Endothelial cell of umbilical vein (primary cell): ENCODE results near the gene PRSS36. TPM values are rescaled to one million over a fixed set of nuclear protein-coding genes. Genes with fewer than 3 reads are reported as not detected.
A peak's percentile ranks its signal among the peaks of the same experiment; 100 is the strongest.

ENCODE experiments used
- BruUV-seq: library from RNA; stranded (reverse); fragments of 400-500 nt; replicated peaks from 2 replicates; lab custom pipeline; 2021; lab: Mats Ljungman, UMichigan
- CTCF ChIA-PET: fragments of 300-600, 350-600 bp; sonication (Branson Sonifier 250); formaldehyde crosslinking; loops from one replicate; lab custom pipeline; 2021; ENCODE audit warnings: antibody characterized with exemption, inconsistent platforms; lab: Charles Lee
- POLR2A ChIA-PET: fragments of 300-600, 350-600 bp; sonication (Branson Sonifier 250); formaldehyde crosslinking; loops from one replicate; lab custom pipeline; 2021; ENCODE audit warnings: antibody characterized with exemption, inconsistent platforms; lab: Charles Lee
- DNase-seq: peaks from one replicate; pipeline ENCODE4 v3.0.0-alpha.2; 2011; ENCODE audit warnings: low read depth, low spot score
- FAIRE-seq: peaks from 2 replicates; lab custom pipeline; 2011; peaks lifted over from hg19 to GRCh38; lab: Jason Lieb, UNC
- H2AFZ ChIP-seq: 2 replicates; pipeline ENCODE4 v1.6.0; 2012; ENCODE audit warnings: low read depth, low read length, control low read depth, inconsistent platforms
- H3K27ac ChIP-seq: 2 replicates; pipeline ENCODE4 v1.5.1; 2011; ENCODE audit warnings: low read depth, mild to moderate bottlenecking, control low read depth, low read length, moderate library complexity; ENCODE audit not compliant: insufficient read depth
- H3K27me3 ChIP-seq, 2 experiments: 2 replicates each; pipeline versions ENCODE4 v1.6.0 to v1.6.1; 2011; ENCODE audit warnings: low read length in 2 of 2, mixed read lengths in 1 of 2; ENCODE audit not compliant: control insufficient read depth in 2 of 2, insufficient read depth in 2 of 2
- H3K36me3 ChIP-seq, 2 experiments: 2 replicates in 1 of 2; 3 replicates in 1 of 2; pipeline ENCODE4 v1.5.1; 2011; ENCODE audit warnings: low read length in 2 of 2, mild to moderate bottlenecking in 1 of 2, moderate library complexity in 1 of 2; ENCODE audit not compliant: control insufficient read depth in 2 of 2, insufficient read depth in 2 of 2; ENCODE audit errors: extremely low read depth in 1 of 2
- H3K4me1 ChIP-seq: 3 replicates; pipeline ENCODE4 v1.5.1; 2011; ENCODE audit warnings: mild to moderate bottlenecking, low read length; ENCODE audit not compliant: control insufficient read depth, insufficient read depth; ENCODE audit errors: extremely low read depth
- H3K4me2 ChIP-seq: 2 replicates; pipeline ENCODE4 v1.6.1; 2011; ENCODE audit warnings: low read length, control low read depth, mixed read lengths; ENCODE audit not compliant: insufficient read depth
- H3K4me3 ChIP-seq, 3 experiments: fragments of 200-600 bp in 1 of 3; sonication (generic), shearing (Covaris generic) in 1 of 3; replicated peaks in 1 of 3; 2 replicates each; pipeline ENCODE4 v1.5.1; 2011 to 2016; ENCODE audit warnings: control low read depth in 3 of 3, low read length in 3 of 3, mild to moderate bottlenecking in 2 of 3, inconsistent platforms in 1 of 3, low read depth in 1 of 3, moderate library complexity in 1 of 3; ENCODE audit not compliant: insufficient read depth in 1 of 3
- H3K79me2 ChIP-seq: 2 replicates; pipeline ENCODE4 v1.6.0; 2012; ENCODE audit warnings: low read length, inconsistent platforms; ENCODE audit not compliant: control insufficient read depth, insufficient read depth
- H3K9ac ChIP-seq: replicated peaks from 2 replicates; pipeline ENCODE3; 2011; ENCODE audit warnings: low read length, control low read depth; ENCODE audit not compliant: insufficient read depth; ENCODE audit errors: extremely low read depth
- H3K9me1 ChIP-seq: replicated peaks from 3 replicates; pipeline ENCODE4 v1.6.0; 2011; ENCODE audit warnings: mild to moderate bottlenecking, low read length; ENCODE audit not compliant: control insufficient read depth, insufficient read depth; ENCODE audit errors: extremely low read depth
- H3K9me3 ChIP-seq: replicated peaks from 2 replicates; pipeline ENCODE4 v1.5.1; 2012; ENCODE audit warnings: low read length, inconsistent platforms; ENCODE audit not compliant: control insufficient read depth, insufficient read depth
- H4K20me1 ChIP-seq: replicated peaks from 2 replicates; pipeline ENCODE3; 2011; ENCODE audit warnings: mild to moderate bottlenecking, low read length; ENCODE audit not compliant: control insufficient read depth, insufficient read depth; ENCODE audit errors: extremely low read depth
- EZH2 ChIP-seq: IDR thresholded peaks from 2 replicates; pipeline ENCODE4 v1.6.1; 2012; ENCODE audit warnings: borderline replicate concordance, low read depth, mild to moderate bottlenecking, moderate library complexity, low read length, inconsistent platforms; ENCODE audit not compliant: severe bottlenecking
- FOS ChIP-seq: IDR thresholded peaks from 2 replicates; pipeline ENCODE4 v1.6.1; 2011; ENCODE audit warnings: mild to moderate bottlenecking, low read length, moderate library complexity, borderline replicate concordance; ENCODE audit not compliant: insufficient read depth
- GATA2 ChIP-seq: IDR thresholded peaks from 2 replicates; pipeline ENCODE4 v1.7.0; 2011; ENCODE audit warnings: low read depth, mild to moderate bottlenecking, moderate library complexity, mixed read lengths, low read length; ENCODE audit not compliant: insufficient read length, insufficient read depth
- JUN ChIP-seq: IDR thresholded peaks from 2 replicates; pipeline ENCODE4 v1.6.1; 2011; ENCODE audit warnings: borderline replicate concordance, low read depth; ENCODE audit not compliant: insufficient read length, insufficient read depth
- MAX ChIP-seq: IDR thresholded peaks from 2 replicates; pipeline ENCODE4 v1.6.1; 2011; ENCODE audit not compliant: insufficient read depth, insufficient read length
- POLR2A ChIP-seq: IDR thresholded peaks from 2 replicates; pipeline ENCODE4 v1.6.1; 2012; ENCODE audit warnings: low read depth, mild to moderate bottlenecking, control low read depth, low read length
- dilution Hi-C: fragments of 300-500 bp; cut with MboI; formaldehyde crosslinking; loops from one replicate; pipeline ENCODE4 v1.15.0; 2019; ENCODE audit warnings: low sequenced_read_pairs; ENCODE audit not compliant: extremely low pct_ligation_motif_present
- intact Hi-C: fragments of 100-400 bp; cut with micrococcal nuclease; formaldehyde crosslinking; loops from one replicate; pipeline ENCODE4 v1.10.0; 2022
- polyA plus RNA-seq, 4 experiments: library from polyadenylated mRNA; depleted of rRNA in 3 of 4; stranded (reverse) in 3 of 4; unstranded in 1 of 4; fragments of >200 nt; gene quantifications; 2 replicates each; pipeline versions ENCODE4 v1.2.1 to v1.2.3, GENCODE V29; 2011 to 2012; ENCODE audit warnings: missing spikeins in 1 of 4
- total RNA-seq: library from RNA; stranded (reverse); gene quantifications from 2 replicates; pipeline ENCODE4 v1.2.3, GENCODE V29; 2021
- TF ChIP-seq, protein P1 (sequence below), 2 donors: IDR thresholded peaks; 1 replicate in 1 of 2; 2 replicates in 1 of 2; pipeline ENCODE4 v1.5.1; 2011; ENCODE audit warnings: low read length in 2 of 2, mild to moderate bottlenecking in 2 of 2, moderate library complexity in 2 of 2, control low read depth in 1 of 2, inconsistent platforms in 1 of 2, low read depth in 1 of 2; ENCODE audit not compliant: insufficient read depth in 1 of 2; ENCODE audit errors: extremely low read depth in 1 of 2

Gene PRSS36
- total and polyA plus RNA-seq, 2 donors (not counting 3 experiments of a cell fraction or from before 2014, with no cell fraction given): 0.57 TPM; not detected in 1

- no TSS peak for BruUV-seq
- H3K4me1 ChIP-seq: no peaks in the 10 kb centered on the region
- no peak overlapping the region for H2AFZ ChIP-seq
- intact Hi-C loops (no loop called here), dilution Hi-C loops (no loop called here)
- no peaks in the 10 kb centered on the region for H3K9me1 ChIP-seq
- TF ChIP-seq MAX: no peak
- TF ChIP-seq POLR2A: peak; percentile 30
- no peak for TF ChIP-seq EZH2
- TF ChIP-seq FOS: no peak
- TF ChIP-seq JUN: no peak
- no peak for TF ChIP-seq GATA2
- TF ChIP-seq, protein P1, sequence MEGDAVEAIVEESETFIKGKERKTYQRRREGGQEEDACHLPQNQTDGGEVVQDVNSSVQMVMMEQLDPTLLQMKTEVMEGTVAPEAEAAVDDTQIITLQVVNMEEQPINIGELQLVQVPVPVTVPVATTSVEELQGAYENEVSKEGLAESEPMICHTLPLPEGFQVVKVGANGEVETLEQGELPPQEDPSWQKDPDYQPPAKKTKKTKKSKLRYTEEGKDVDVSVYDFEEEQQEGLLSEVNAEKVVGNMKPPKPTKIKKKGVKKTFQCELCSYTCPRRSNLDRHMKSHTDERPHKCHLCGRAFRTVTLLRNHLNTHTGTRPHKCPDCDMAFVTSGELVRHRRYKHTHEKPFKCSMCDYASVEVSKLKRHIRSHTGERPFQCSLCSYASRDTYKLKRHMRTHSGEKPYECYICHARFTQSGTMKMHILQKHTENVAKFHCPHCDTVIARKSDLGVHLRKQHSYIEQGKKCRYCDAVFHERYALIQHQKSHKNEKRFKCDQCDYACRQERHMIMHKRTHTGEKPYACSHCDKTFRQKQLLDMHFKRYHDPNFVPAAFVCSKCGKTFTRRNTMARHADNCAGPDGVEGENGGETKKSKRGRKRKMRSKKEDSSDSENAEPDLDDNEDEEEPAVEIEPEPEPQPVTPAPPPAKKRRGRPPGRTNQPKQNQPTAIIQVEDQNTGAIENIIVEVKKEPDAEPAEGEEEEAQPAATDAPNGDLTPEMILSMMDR (IDR thresholded peaks at IDR 0.05; ENCODE audit: extremely low read depth in 1 of 2, insufficient read depth in 1 of 2, low read depth in 1 of 2, low read length in 2 of 2): no peak
- no peak overlapping the region for H3K4me2 ChIP-seq
- DNase-seq (no peak), FAIRE-seq (peak; percentile 43)
- no peak overlapping the region for H3K9ac ChIP-seq
- ChIA-PET POLR2A (interaction anchor here (1.8 kb wide), 1 partner anchor 9 kb away, joined by 5 read pairs; the partner anchor contains the start of gene FUS), CTCF (interaction anchor here (1.8 kb wide), 1 partner anchor 145 kb away, joined by 3 read pairs; no protein-coding TSS in a partner anchor)
- no peaks in the 10 kb centered on the region for H3K9me3 ChIP-seq
- H3K27ac ChIP-seq: no peak overlapping the region
- no peak overlapping the region for H3K4me3 ChIP-seq
- peaks cover 71% of the 10 kb centered on the region for H3K79me2 ChIP-seq
- peaks cover 77 to 82% of the 10 kb centered on the region in 2 experiments for H3K36me3 ChIP-seq
- H4K20me1 ChIP-seq: peaks cover 9% of the 10 kb centered on the region
- no peaks in the 10 kb centered on the region for H3K27me3 ChIP-seq
These were observed 38.9 kb upstream of the PRSS36 start for GRCh38 chr16:31188450-31189411.
